ENCODE results near the gene MRPL1.

DNA sequence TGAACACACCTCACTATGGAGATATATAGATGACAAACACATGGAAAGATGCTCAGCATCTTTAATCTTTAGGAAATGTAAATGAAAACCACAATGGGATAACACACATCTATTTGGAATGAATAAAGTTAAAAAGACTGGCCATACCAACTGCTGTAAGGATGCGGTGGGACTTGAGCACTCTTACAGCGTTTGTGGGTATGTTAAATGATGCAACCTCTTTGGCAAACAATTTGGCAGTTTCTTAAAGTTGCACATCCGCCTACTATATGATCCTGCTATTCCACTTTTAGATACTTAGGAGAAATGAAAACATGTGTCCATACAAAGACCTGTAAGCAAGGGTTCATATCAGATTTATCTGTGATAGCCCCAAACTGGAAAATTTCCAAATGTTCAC is 50.7 kb downstream of the MRPL1 start:
- no peak for TF ChIP-seq SCRT2 (tag by site-specific recombination; IDR thresholded peaks at IDR 0.05)
- TF ChIP-seq ZNF529 (tag by site-specific recombination; IDR thresholded peaks at IDR 0.05; ENCODE audit: insufficient replicate concordance) = no peak
- TF ChIP-seq, protein P1, sequence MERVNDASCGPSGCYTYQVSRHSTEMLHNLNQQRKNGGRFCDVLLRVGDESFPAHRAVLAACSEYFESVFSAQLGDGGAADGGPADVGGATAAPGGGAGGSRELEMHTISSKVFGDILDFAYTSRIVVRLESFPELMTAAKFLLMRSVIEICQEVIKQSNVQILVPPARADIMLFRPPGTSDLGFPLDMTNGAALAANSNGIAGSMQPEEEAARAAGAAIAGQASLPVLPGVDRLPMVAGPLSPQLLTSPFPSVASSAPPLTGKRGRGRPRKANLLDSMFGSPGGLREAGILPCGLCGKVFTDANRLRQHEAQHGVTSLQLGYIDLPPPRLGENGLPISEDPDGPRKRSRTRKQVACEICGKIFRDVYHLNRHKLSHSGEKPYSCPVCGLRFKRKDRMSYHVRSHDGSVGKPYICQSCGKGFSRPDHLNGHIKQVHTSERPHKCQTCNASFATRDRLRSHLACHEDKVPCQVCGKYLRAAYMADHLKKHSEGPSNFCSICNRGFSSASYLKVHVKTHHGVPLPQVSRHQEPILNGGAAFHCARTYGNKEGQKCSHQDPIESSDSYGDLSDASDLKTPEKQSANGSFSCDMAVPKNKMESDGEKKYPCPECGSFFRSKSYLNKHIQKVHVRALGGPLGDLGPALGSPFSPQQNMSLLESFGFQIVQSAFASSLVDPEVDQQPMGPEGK (tag by site-specific recombination; IDR thresholded peaks at IDR 0.05) = no peak
- TF ChIP-seq, protein P2, sequence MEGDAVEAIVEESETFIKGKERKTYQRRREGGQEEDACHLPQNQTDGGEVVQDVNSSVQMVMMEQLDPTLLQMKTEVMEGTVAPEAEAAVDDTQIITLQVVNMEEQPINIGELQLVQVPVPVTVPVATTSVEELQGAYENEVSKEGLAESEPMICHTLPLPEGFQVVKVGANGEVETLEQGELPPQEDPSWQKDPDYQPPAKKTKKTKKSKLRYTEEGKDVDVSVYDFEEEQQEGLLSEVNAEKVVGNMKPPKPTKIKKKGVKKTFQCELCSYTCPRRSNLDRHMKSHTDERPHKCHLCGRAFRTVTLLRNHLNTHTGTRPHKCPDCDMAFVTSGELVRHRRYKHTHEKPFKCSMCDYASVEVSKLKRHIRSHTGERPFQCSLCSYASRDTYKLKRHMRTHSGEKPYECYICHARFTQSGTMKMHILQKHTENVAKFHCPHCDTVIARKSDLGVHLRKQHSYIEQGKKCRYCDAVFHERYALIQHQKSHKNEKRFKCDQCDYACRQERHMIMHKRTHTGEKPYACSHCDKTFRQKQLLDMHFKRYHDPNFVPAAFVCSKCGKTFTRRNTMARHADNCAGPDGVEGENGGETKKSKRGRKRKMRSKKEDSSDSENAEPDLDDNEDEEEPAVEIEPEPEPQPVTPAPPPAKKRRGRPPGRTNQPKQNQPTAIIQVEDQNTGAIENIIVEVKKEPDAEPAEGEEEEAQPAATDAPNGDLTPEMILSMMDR (tag by site-specific recombination; IDR thresholded peaks at IDR 0.05) = no peak
- TF ChIP-seq, protein P3, sequence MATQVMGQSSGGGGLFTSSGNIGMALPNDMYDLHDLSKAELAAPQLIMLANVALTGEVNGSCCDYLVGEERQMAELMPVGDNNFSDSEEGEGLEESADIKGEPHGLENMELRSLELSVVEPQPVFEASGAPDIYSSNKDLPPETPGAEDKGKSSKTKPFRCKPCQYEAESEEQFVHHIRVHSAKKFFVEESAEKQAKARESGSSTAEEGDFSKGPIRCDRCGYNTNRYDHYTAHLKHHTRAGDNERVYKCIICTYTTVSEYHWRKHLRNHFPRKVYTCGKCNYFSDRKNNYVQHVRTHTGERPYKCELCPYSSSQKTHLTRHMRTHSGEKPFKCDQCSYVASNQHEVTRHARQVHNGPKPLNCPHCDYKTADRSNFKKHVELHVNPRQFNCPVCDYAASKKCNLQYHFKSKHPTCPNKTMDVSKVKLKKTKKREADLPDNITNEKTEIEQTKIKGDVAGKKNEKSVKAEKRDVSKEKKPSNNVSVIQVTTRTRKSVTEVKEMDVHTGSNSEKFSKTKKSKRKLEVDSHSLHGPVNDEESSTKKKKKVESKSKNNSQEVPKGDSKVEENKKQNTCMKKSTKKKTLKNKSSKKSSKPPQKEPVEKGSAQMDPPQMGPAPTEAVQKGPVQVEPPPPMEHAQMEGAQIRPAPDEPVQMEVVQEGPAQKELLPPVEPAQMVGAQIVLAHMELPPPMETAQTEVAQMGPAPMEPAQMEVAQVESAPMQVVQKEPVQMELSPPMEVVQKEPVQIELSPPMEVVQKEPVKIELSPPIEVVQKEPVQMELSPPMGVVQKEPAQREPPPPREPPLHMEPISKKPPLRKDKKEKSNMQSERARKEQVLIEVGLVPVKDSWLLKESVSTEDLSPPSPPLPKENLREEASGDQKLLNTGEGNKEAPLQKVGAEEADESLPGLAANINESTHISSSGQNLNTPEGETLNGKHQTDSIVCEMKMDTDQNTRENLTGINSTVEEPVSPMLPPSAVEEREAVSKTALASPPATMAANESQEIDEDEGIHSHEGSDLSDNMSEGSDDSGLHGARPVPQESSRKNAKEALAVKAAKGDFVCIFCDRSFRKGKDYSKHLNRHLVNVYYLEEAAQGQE (tag by site-specific recombination; IDR thresholded peaks at IDR 0.05) = no peak
- TF ChIP-seq GLIS1 (tag by site-specific recombination; IDR thresholded peaks at IDR 0.05) = no peak
- TF ChIP-seq, protein P4, sequence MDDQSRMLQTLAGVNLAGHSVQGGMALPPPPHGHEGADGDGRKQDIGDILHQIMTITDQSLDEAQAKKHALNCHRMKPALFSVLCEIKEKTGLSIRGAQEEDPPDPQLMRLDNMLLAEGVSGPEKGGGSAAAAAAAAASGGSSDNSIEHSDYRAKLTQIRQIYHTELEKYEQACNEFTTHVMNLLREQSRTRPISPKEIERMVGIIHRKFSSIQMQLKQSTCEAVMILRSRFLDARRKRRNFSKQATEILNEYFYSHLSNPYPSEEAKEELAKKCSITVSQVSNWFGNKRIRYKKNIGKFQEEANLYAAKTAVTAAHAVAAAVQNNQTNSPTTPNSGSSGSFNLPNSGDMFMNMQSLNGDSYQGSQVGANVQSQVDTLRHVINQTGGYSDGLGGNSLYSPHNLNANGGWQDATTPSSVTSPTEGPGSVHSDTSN (CRISPR knock-in tag; IDR thresholded peaks at IDR 0.05) = no peak
- TF ChIP-seq, protein P5, sequence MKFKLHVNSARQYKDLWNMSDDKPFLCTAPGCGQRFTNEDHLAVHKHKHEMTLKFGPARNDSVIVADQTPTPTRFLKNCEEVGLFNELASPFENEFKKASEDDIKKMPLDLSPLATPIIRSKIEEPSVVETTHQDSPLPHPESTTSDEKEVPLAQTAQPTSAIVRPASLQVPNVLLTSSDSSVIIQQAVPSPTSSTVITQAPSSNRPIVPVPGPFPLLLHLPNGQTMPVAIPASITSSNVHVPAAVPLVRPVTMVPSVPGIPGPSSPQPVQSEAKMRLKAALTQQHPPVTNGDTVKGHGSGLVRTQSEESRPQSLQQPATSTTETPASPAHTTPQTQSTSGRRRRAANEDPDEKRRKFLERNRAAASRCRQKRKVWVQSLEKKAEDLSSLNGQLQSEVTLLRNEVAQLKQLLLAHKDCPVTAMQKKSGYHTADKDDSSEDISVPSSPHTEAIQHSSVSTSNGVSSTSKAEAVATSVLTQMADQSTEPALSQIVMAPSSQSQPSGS (tag by site-specific recombination; IDR thresholded peaks at IDR 0.05; ENCODE audit: low read depth) = no peak
- no peak for TF ChIP-seq ZFHX2 (tag by site-specific recombination; conservative IDR thresholded peaks at IDR 0.05)
- TF ChIP-seq ZNF274 (IDR thresholded peaks at IDR 0.05; ENCODE audit: low read length) = no peak
- TF ChIP-seq ZNF274 (tag by site-specific recombination; IDR thresholded peaks at IDR 0.05; ENCODE audit: borderline replicate concordance) = no peak
- TF ChIP-seq ZNF596 (tag by site-specific recombination; IDR thresholded peaks at IDR 0.05) = no peak
